ENCODE results near the gene PROSER3. TPM values are rescaled to one million over a fixed set of nuclear protein-coding genes. Genes with fewer than 3 reads are reported as not detected.

Gene PROSER3
- total RNA-seq (10 to 100 TPM; 36.2 to 36.6 TPM), total RNA-seq (13.6 to 17.3 reads per million in 2 donors)

- peak; percentile 91 to 97 (median 97) for DNase-seq
- ATAC-seq: peak; percentile 96
- peak within 1 kb of the TSS; percentile 99 for H3K4me3 Mint-ChIP-seq
- no peaks in the 10 kb centered on the region for H3K27me3 Mint-ChIP-seq
- no peaks in the 10 kb centered on the region for H3K9me3 ChIP-seq (ENCODE audit: control insufficient read depth, low read length, poor library complexity, severe bottlenecking)
- H3K4me1 Mint-ChIP-seq: peaks cover 24% of the 10 kb centered on the region
- peaks cover 6% of the 10 kb centered on the region for H3K36me3 Mint-ChIP-seq (ENCODE audit: low read depth)
- H3K27ac Mint-ChIP-seq: peak within 1 kb of the TSS; percentile 93
Observed at GRCh38 chr19:35757749-35758608, at the start of gene PROSER3. Gene PROSER3 (plus strand): TSS chr19:35758176. CDS start chr19:35758216, 40 bp downstream.

- ATAC-seq: no peak
- no peaks in the 10 kb centered on the region for H3K36me3 Mint-ChIP-seq (ENCODE audit: low read depth)
- no peak for DNase-seq
- peaks cover 17% of the 10 kb centered on the region for H3K4me1 Mint-ChIP-seq
- no peaks in the 10 kb centered on the region for H3K27me3 Mint-ChIP-seq
- no peak overlapping the region for H3K4me3 Mint-ChIP-seq
- H3K9me3 ChIP-seq (ENCODE audit: control insufficient read depth, low read length, poor library complexity, severe bottlenecking): no peaks in the 10 kb centered on the region
- H3K27ac Mint-ChIP-seq: no peak overlapping the region
Observed at GRCh38 chr19:35708391-35708790, 49.6 kb upstream of the PROSER3 start.

DNA sequence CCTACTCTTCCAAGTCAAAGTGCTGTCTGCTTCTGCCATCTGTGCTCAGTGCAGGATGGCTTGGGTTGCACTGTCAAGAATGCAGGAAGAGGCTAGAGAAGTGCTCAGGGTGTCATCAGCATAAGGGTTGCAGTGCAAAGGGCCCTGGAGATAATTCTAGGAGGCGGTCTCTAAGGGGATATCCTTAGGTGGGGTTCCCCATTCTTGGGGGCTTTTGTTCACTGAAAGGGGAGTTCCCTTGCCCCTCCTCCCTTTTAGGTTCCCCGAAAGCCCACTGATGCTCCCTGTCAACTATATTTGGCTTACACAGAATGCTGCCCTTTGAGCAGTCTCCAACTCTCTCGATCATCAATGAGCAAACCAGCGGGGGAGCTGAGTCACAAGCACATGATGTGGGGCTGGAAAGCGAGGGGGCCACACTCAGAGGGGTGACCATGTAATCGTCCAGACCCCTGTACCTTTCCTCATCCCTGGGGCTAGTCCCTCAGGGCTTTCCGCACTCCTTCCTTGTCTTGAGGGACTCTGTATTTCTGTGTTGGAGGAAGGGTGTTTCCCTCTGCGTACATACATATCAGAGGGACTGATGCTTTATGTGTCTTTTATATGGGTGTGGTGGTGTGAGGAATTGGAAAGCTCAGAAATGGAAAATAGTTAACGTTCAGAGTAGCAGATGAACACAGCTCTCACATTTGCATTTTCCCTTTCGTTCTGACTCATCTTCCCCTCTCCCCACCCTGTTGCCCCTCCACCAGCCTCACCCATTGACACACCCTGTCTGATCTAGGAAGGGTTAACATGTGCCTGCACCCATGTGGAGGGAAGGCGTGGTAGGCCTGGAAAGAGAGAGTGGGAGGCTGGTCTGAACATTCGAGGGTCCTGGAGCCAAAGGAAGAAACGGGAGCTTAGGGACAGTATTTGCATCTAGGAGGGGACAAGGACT is 46.9 kb upstream of the PROSER3 start:
- ATAC-seq (peak; percentile 38), DNase-seq (no peak)
- Mint-ChIP-seq H3K27me3 (no peaks in the 10 kb centered on the region), H3K4me3 (peak overlapping the region; percentile 75), H3K36me3 (ENCODE audit: low read depth) (no peaks in the 10 kb centered on the region), H3K4me1 (peaks cover 36% of the 10 kb centered on the region), H3K27ac (peak overlapping the region; percentile 94)
- H3K9me3 ChIP-seq (ENCODE audit: control insufficient read depth, low read length, poor library complexity, severe bottlenecking): no peaks in the 10 kb centered on the region

DNA sequence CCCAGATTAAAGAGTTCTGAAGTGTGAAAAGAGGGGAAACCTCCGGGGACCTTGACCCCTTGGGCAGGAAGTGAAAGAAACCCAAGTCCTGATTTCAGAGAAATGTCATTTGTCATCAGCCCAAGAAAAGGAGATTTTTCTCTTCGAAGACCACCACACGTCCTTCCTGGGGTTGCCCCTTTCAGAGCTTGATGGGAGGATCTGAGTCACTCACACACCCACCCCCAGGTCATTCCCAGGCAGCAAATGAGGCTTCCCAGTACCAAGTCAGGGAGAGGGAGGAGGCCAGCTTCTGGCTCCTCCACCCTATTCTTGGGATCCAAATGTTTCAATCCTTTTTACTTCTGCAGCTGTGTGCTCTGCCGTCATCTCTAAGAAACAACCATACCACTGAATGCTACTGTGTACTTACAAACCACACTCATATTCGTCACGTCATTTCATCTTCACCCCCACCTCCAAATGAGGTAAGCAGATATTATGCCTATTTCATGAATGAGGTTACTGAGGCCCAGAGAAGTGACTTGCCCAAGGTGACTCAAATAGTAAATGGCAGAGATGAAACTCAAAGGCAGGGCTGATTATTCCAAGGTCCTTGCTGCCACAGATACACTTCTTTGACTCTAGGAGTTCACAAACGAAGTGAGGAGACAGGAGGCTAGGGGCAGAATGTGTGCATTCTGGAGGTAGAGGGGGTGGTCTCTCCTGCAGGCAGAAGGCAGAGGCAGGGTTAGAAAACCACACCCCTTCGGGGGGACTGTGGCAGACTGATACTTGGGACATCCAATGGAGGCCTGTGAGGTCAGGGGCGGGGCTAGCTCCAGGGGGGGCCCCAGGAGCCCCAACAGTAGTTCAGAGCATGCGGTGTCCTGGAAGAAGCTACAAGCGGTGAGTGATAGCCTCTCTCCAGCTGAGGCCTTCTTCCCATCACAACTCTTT is 45.1 kb upstream of the PROSER3 start:
- peak; percentile 21 for ATAC-seq
- H3K27ac Mint-ChIP-seq: peak overlapping the region; percentile 94
- no peaks in the 10 kb centered on the region for H3K36me3 Mint-ChIP-seq (ENCODE audit: low read depth)
- H3K27me3 Mint-ChIP-seq: no peaks in the 10 kb centered on the region
- H3K4me3 Mint-ChIP-seq: peak overlapping the region; percentile 73
- peaks cover 44% of the 10 kb centered on the region for H3K4me1 Mint-ChIP-seq
- H3K9me3 ChIP-seq (ENCODE audit: control insufficient read depth, low read length, poor library complexity, severe bottlenecking): no peaks in the 10 kb centered on the region
- DNase-seq: no peak

GRCh38 chr19:35713506-35713850 is 44.5 kb upstream of the PROSER3 start:
- H3K36me3 Mint-ChIP-seq (ENCODE audit: low read depth): no peaks in the 10 kb centered on the region
- H3K4me1 Mint-ChIP-seq: peaks cover 44% of the 10 kb centered on the region
- ATAC-seq: no peak
- no peak for DNase-seq
- no peaks in the 10 kb centered on the region for H3K9me3 ChIP-seq (ENCODE audit: control insufficient read depth, low read length, poor library complexity, severe bottlenecking)
- peak overlapping the region; percentile 94 for H3K27ac Mint-ChIP-seq
- H3K4me3 Mint-ChIP-seq: peak overlapping the region; percentile 78
- no peaks in the 10 kb centered on the region for H3K27me3 Mint-ChIP-seq

GRCh38 chr19:35713904-35714495 is 44.0 kb upstream of the PROSER3 start:
- peak overlapping the region; percentile 78 for H3K4me3 Mint-ChIP-seq
- ATAC-seq: no peak
- no peak for DNase-seq
- peaks cover 46% of the 10 kb centered on the region for H3K4me1 Mint-ChIP-seq
- no peaks in the 10 kb centered on the region for H3K27me3 Mint-ChIP-seq
- peak overlapping the region; percentile 94 for H3K27ac Mint-ChIP-seq
- H3K9me3 ChIP-seq (ENCODE audit: control insufficient read depth, low read length, poor library complexity, severe bottlenecking): no peaks in the 10 kb centered on the region
- no peaks in the 10 kb centered on the region for H3K36me3 Mint-ChIP-seq (ENCODE audit: low read depth)

- Mint-ChIP-seq H3K36me3 (ENCODE audit: low read depth) (no peaks in the 10 kb centered on the region), H3K4me1 (peaks cover 52% of the 10 kb centered on the region), H3K4me3 (peak overlapping the region; percentile 78), H3K27ac (peak overlapping the region; percentile 94), H3K27me3 (no peaks in the 10 kb centered on the region)
- DNase-seq (no peak), ATAC-seq (no peak)
- no peaks in the 10 kb centered on the region for H3K9me3 ChIP-seq (ENCODE audit: control insufficient read depth, low read length, poor library complexity, severe bottlenecking)
Observed at GRCh38 chr19:35714601-35715354, 43.2 kb upstream of the PROSER3 start.

- peaks cover 55% of the 10 kb centered on the region for H3K4me1 Mint-ChIP-seq
- peak overlapping the region; percentile 99 for H3K27ac Mint-ChIP-seq
- DNase-seq (no peak), ATAC-seq (no peak)
- H3K9me3 ChIP-seq (ENCODE audit: control insufficient read depth, low read length, poor library complexity, severe bottlenecking): no peaks in the 10 kb centered on the region
- no peaks in the 10 kb centered on the region for H3K27me3 Mint-ChIP-seq
- no peak overlapping the region for H3K4me3 Mint-ChIP-seq
- H3K36me3 Mint-ChIP-seq (ENCODE audit: low read depth): peaks cover 2% of the 10 kb centered on the region
Observed at GRCh38 chr19:35715355-35715809, 42.6 kb upstream of the PROSER3 start.

DNA sequence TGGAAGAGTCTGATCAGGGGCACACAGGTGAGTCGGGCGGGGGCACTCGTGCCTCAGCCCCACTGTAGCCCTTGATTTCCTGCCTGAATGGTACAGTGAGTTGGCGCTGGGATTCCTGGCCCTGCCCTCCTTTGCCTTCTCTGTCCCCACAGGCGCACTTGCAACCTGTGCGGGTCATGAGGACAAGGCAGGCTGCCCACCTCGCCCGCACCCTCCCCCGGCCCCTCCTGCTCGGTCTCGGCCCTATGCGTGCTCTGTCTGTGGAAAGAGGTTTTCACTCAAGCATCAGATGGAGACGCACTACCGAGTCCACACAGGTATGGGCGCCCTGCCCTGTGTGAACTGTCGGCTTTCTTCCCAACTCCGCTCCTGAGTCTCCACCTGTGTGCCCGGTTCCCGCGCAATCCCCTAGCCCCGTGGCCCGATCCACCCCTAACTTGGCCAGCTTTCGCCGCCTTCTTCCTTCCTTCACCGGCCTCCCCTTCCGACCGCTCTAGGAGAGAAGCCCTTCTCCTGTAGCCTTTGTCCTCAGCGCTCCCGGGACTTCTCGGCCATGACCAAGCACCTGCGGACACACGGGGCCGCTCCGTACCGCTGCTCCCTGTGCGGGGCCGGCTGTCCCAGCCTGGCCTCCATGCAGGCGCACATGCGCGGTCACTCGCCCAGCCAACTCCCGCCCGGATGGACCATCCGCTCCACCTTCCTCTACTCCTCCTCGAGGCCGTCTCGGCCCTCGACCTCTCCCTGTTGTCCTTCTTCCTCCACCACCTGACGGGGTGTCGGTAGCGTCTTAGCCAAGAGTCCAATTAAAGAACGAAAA is 41.8 kb upstream of the PROSER3 start:
- no peak for DNase-seq
- H3K4me3 Mint-ChIP-seq: peak overlapping the region; percentile 99
- peaks cover 51% of the 10 kb centered on the region for H3K4me1 Mint-ChIP-seq
- no peaks in the 10 kb centered on the region for H3K9me3 ChIP-seq (ENCODE audit: control insufficient read depth, low read length, poor library complexity, severe bottlenecking)
- ATAC-seq: no peak
- H3K27ac Mint-ChIP-seq: peak overlapping the region; percentile 99
- no peaks in the 10 kb centered on the region for H3K27me3 Mint-ChIP-seq
- H3K36me3 Mint-ChIP-seq (ENCODE audit: low read depth): peaks cover 2% of the 10 kb centered on the region

GRCh38 chr19:35716801-35717664 is 40.9 kb upstream of the PROSER3 start:
- DNase-seq (peak; percentile 94 to 97 (median 95)), ATAC-seq (peak; percentile 86)
- Mint-ChIP-seq H3K4me3 (peak overlapping the region; percentile 99), H3K27ac (peak overlapping the region; percentile 99), H3K27me3 (no peaks in the 10 kb centered on the region), H3K4me1 (peaks cover 50% of the 10 kb centered on the region), H3K36me3 (ENCODE audit: low read depth) (peaks cover 4% of the 10 kb centered on the region)
- H3K9me3 ChIP-seq (ENCODE audit: control insufficient read depth, low read length, poor library complexity, severe bottlenecking): no peaks in the 10 kb centered on the region

Measured in T-helper 17 cell (primary cell).